Esophagus squamous epithelium (tissue), 5 donors: ENCODE measurements around the gene ADAMTSL1. TPM values are rescaled to one million over a fixed set of nuclear protein-coding genes. Genes with fewer than 3 reads are reported as not detected.

Experiments used
- DNase-seq: peaks from one replicate; lab custom pipeline; 2025; lab: John Stamatoyannopoulos, UW
- H3K27ac ChIP-seq, 4 donors: fragments of 200-600 bp; sonication (generic); one replicate each; pipeline ENCODE4 v1.5.1; 2016 to 2019; ENCODE audit warnings: mild to moderate bottlenecking in 1 of 4
- H3K27me3 ChIP-seq, 4 donors: fragments of 200-600 bp; sonication (generic); 1 replicate in 3 of 4; 2 replicates in 1 of 4; pipeline versions ENCODE4 v1.5.1 to v1.6.0; 2017 to 2021; ENCODE audit warnings: antibody characterized with exemption in 1 of 4
- H3K36me3 ChIP-seq, 3 donors: fragments of 200-600 bp; sonication (generic); one replicate each; pipeline ENCODE4 v1.5.1; 2016 to 2019
- H3K4me1 ChIP-seq, 3 donors: fragments of 200-600 bp; sonication (generic); one replicate each; pipeline ENCODE4 v1.5.1; 2017 to 2019
- H3K4me3 ChIP-seq, 4 donors: fragments of 200-600 bp; sonication (generic); 1 replicate in 3 of 4; 2 replicates in 1 of 4; pipeline ENCODE4 v1.5.1; 2016 to 2019; ENCODE audit warnings: mild to moderate bottlenecking in 2 of 4, moderate library complexity in 1 of 4
- H3K9me3 ChIP-seq, 3 donors: fragments of 200-600 bp; sonication (generic); one replicate each; pipeline ENCODE4 v1.5.1; 2016 to 2019
- CTCF ChIP-seq, 6 experiments: fragments of 450-650 bp in 4 of 6; fragments of 200-600 bp in 2 of 6; sonication (generic) in 2 of 6; IDR thresholded peaks; one replicate each; pipeline ENCODE4 v1.5.1; 2016 to 2019; ENCODE audit warnings: antibody characterized with exemption in 6 of 6, mild to moderate bottlenecking in 4 of 6, moderate library complexity in 4 of 6
- POLR2A ChIP-seq, 4 donors: fragments of 450-650 bp; IDR thresholded peaks; one replicate each; pipeline ENCODE4 v1.6.1; 2017; ENCODE audit warnings: antibody characterized with exemption in 4 of 4, mild to moderate bottlenecking in 4 of 4, moderate library complexity in 3 of 4
- WGBS, 2 donors: methylation state at CpG; one replicate each; pipeline ENCODE4 v1.1.5; 2018; 5-methylcytosine and 5-hydroxymethylcytosine counted together
- intact Hi-C: fragments of 100-400 bp; cut with DNase I; formaldehyde crosslinking; loops from one replicate; pipeline ENCODE4 v1.15.0; 2022
- total RNA-seq, 4 donors: library from RNA; depleted of rRNA; stranded (reverse); fragments of >200 nt; gene quantifications; one replicate each; pipeline ENCODE4 v1.1.0, GENCODE V29; 2016
- donor health status: DM: yes; HTN: yes; CAD: no.

ADAMTSL1 gene
- total RNA-seq, 4 donors from 2014 or later: 0.80 to 23.7 (median 2.3) TPM

DNA sequence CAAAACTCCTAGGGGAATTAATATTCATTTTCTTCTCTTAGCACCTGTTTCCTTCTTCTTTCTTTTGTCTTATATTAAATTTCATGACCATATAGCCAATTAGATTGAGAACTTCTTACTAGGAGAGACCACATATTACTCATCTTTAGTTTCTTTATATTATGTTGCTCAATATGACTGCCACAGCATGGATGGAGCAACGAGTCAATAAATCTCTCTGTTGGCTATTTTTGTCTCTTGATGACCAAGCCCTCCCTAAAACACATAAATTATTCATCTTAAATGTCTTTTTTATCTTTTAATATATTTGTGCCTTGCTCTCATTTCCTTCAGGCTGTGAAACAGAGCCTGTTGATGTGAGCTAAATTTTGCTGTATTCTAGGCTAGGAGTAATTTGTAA is 123.0 kb downstream of the ADAMTSL1 start:
- TF ChIP-seq POLR2A (IDR thresholded peaks at IDR 0.05) (no peak), CTCF (IDR thresholded peaks at IDR 0.05) (no peak)
- 31 to 43% methylated on average over 1 of the region's 1 CpG for WGBS, 2 donors
- Histone ChIP-seq H3K27ac (peak overlapping the region in 1 of 4 donors; percentile 23), H3K9me3 (peaks cover 0 to 3% (median 1%) of the 10 kb centered on the region in 3 donors), H3K27me3 (no peaks in the 10 kb centered on the region), H3K4me3 (no peak overlapping the region), H3K4me1 (peaks cover 0 to 28% (median 3%) of the 10 kb centered on the region in 3 donors), H3K36me3 (no peaks in the 10 kb centered on the region)
- DNase-seq: no peak
- intact Hi-C loops: no loop called here

DNA sequence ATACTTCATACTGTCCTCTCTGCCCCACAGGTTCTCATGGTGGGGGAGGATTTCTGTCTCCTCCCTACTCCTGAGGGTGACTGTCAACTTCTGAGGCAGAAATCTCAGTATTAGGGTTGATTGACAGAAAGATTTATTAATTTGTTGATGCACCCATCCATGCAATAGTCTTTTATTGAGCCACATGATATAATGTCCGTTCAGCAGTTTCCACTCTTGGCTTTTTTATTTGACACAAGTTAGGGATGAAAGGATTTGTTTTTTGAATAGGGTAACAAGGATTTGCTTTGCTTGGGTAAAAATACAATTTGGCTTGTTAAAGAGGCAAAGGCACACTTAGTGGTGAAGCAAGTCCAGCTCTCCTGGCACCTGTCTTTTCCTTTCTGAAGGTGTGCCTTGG is 125.0 kb downstream of the ADAMTSL1 start:
- DNase-seq: no peak
- TF ChIP-seq POLR2A (IDR thresholded peaks at IDR 0.05) (no peak), CTCF (IDR thresholded peaks at IDR 0.05) (no peak)
- Histone ChIP-seq H3K4me3 (no peak overlapping the region), H3K27me3 (no peaks in the 10 kb centered on the region), H3K27ac (peak overlapping the region in 1 of 4 donors; percentile 11), H3K36me3 (no peaks in the 10 kb centered on the region), H3K4me1 (peaks cover 0 to 32% (median 3%) of the 10 kb centered on the region in 3 donors), H3K9me3 (peaks cover 0 to 10% (median 0%) of the 10 kb centered on the region in 3 donors)
- intact Hi-C loops: no loop called here
- 31 to 59% methylated on average over 1 of the region's 1 CpG for WGBS, 2 donors

DNA sequence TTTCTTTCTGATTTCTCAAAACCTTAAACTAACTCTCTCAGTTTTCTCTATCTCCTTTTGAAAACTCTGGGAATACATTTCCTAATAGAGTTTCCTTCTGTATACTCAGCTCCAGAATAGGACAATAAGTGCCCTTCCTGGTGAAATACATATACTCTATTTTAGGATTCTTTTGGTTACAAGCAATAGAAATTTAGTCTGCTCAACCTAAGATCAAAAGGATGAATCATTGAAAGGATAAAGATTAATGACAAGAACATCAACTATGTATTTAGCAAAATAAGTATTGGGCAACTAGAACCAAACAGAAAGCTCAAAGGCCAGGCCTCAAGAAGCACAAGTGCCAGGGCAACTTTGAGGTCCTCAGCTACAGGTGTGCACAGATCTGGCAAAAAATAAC is 127.1 kb downstream of the ADAMTSL1 start:
- Histone ChIP-seq H3K27ac (peak overlapping the region in 2 of 4 donors; percentile 48 to 49), H3K27me3 (no peaks in the 10 kb centered on the region), H3K4me1 (peaks cover 0 to 43% (median 12%) of the 10 kb centered on the region in 3 donors), H3K36me3 (no peaks in the 10 kb centered on the region), H3K4me3 (no peak overlapping the region), H3K9me3 (peaks cover 0 to 14% (median 0%) of the 10 kb centered on the region in 3 donors)
- intact Hi-C loops: no loop called here
- no peak for TF ChIP-seq POLR2A (IDR thresholded peaks at IDR 0.05)
- TF ChIP-seq CTCF (IDR thresholded peaks at IDR 0.05): no peak
- DNase-seq: no peak

DNA sequence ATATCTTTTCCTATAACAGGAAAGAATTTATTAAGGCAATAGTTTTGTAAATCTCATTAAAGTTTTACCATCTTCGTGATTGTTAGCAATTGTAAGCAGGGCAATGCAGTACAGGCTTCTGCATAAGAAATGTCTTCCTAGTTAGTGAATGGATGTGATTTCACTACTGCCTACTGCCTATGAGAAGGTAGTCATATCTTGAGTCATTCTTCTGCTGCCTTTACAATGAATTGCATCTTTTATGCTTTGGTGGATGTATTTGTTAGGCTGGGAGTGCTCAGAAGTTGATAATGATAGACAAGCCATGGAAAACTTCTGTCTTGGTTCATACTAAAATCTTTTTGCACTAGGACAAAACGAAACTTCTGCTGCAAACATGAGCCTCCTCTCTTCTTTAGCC is 128.0 kb downstream of the ADAMTSL1 start:
- no peak for TF ChIP-seq CTCF (IDR thresholded peaks at IDR 0.05)
- no peak for TF ChIP-seq POLR2A (IDR thresholded peaks at IDR 0.05)
- 64 to 71% methylated on average over 2 of the region's 2 CpGs for WGBS, 2 donors
- peaks cover 0 to 52% (median 17%) of the 10 kb centered on the region in 3 donors for H3K4me1 ChIP-seq
- H3K4me3 ChIP-seq: no peak overlapping the region
- peaks cover 0 to 14% (median 0%) of the 10 kb centered on the region in 3 donors for H3K9me3 ChIP-seq
- no peaks in the 10 kb centered on the region for H3K27me3 ChIP-seq
- peak overlapping the region in 1 of 4 donors; percentile 6 for H3K27ac ChIP-seq
- intact Hi-C loops: no loop called here
- no peak for DNase-seq
- no peaks in the 10 kb centered on the region for H3K36me3 ChIP-seq

DNA sequence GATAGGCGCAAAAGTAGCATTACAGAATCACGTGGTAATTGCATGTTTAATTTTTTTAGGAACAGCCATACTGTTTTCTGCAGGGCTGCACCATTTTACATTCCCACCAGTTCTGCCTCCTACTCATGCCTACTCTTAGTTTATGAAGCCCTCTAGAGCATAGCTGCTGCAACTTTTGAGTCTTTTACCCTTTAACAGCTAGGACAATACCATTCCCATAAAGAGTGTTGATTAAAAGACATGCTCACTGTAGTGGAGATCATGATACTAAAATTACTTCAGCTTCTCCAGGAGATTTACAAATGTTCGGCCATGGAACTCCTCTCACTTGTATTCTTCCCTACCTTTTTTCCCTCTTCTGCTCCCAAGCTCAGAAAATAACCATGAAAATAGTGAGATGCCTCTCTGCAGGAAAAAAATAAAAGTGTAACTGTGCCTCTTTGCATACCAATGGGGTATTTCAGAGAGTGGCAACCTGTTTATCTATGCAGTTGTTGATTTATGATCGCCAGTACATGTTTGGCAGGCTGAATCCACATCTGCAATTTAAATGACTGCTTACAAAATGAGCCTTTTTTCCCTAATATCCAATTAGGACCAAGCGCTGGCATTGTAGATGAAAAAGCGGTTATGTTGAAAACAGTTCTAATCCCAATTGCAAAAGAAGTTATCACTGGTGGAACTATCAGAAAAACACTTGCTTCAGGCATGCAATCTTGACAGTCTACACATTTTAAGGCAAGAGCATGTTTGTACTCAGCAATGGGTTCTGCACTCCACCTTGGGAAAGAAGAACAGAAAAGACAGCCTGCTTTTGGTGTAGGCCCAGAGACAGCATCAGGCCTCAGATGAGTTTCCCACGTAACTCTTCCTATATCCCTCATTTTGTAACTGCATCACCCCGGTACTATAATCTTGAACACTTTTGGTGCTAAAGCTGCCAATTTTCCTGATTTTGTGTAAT is 131.1 kb downstream of the ADAMTSL1 start:
- no peak overlapping the region for H3K4me3 ChIP-seq
- no peaks in the 10 kb centered on the region for H3K36me3 ChIP-seq
- intact Hi-C loops: no loop called here
- DNase-seq: no peak
- H3K27ac ChIP-seq: peak overlapping the region in 3 of 4 donors; percentile 49 to 73 (median 70)
- TF ChIP-seq POLR2A (IDR thresholded peaks at IDR 0.05): no peak
- TF ChIP-seq CTCF (IDR thresholded peaks at IDR 0.05): no peak
- no peaks in the 10 kb centered on the region for H3K27me3 ChIP-seq
- H3K4me1 ChIP-seq: peaks cover 0 to 48% (median 17%) of the 10 kb centered on the region in 3 donors
- WGBS, 2 donors: 69 to 86% methylated on average over 8 of the region's 8 CpGs
- H3K9me3 ChIP-seq: peaks cover 0 to 14% (median 0%) of the 10 kb centered on the region in 3 donors
